DMS 273 (cell line): ENCODE results near the gene RAB36.

Experiments
- DNase-seq: peaks from one replicate; lab custom pipeline; 2025; ENCODE audit not compliant: unreplicated experiment; lab: John Stamatoyannopoulos, UW

The RAB36 gene

DNA sequence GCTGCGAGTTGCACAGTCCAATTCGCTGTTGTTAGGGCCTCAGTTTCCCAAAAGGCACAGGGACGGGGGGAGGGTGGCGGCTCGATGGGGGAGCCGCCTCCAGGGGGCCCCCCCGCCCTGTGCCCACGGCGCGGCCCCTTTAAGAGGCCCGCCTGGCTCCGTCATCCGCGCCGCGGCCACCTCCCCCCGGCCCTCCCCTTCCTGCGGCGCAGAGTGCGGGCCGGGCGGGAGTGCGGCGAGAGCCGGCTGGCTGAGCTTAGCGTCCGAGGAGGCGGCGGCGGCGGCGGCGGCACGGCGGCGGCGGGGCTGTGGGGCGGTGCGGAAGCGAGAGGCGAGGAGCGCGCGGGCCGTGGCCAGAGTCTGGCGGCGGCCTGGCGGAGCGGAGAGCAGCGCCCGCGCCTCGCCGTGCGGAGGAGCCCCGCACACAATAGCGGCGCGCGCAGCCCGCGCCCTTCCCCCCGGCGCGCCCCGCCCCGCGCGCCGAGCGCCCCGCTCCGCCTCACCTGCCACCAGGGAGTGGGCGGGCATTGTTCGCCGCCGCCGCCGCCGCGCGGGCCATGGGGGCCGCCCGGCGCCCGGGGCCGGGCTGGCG is 35.1 kb downstream of the RAB36 start, which contains the start of gene BCR:
Gene BCR (plus strand): TSS at position 209 of the 592 bp plus-strand sequence. CDS start 452 bp downstream, outside the sequence.
- DNase-seq: peak; percentile 71

DNA sequence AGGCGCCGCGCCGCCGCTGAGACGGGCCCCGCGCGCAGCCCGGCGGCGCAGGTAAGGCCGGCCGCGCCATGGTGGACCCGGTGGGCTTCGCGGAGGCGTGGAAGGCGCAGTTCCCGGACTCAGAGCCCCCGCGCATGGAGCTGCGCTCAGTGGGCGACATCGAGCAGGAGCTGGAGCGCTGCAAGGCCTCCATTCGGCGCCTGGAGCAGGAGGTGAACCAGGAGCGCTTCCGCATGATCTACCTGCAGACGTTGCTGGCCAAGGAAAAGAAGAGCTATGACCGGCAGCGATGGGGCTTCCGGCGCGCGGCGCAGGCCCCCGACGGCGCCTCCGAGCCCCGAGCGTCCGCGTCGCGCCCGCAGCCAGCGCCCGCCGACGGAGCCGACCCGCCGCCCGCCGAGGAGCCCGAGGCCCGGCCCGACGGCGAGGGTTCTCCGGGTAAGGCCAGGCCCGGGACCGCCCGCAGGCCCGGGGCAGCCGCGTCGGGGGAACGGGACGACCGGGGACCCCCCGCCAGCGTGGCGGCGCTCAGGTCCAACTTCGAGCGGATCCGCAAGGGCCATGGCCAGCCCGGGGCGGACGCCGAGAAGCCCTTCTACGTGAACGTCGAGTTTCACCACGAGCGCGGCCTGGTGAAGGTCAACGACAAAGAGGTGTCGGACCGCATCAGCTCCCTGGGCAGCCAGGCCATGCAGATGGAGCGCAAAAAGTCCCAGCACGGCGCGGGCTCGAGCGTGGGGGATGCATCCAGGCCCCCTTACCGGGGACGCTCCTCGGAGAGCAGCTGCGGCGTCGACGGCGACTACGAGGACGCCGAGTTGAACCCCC is 35.8 kb downstream of the RAB36 start:
- no peak for DNase-seq

GRCh38 chr22:23181721-23182308 is 36.5 kb downstream of the RAB36 start:
- no peak for DNase-seq

GRCh38 chr22:23182309-23183060 is 37.2 kb downstream of the RAB36 start:
- DNase-seq: peak; percentile 59

- peak; percentile 76 for DNase-seq
Observed at GRCh38 chr22:23183061-23183698, 37.9 kb downstream of the RAB36 start.

DNA sequence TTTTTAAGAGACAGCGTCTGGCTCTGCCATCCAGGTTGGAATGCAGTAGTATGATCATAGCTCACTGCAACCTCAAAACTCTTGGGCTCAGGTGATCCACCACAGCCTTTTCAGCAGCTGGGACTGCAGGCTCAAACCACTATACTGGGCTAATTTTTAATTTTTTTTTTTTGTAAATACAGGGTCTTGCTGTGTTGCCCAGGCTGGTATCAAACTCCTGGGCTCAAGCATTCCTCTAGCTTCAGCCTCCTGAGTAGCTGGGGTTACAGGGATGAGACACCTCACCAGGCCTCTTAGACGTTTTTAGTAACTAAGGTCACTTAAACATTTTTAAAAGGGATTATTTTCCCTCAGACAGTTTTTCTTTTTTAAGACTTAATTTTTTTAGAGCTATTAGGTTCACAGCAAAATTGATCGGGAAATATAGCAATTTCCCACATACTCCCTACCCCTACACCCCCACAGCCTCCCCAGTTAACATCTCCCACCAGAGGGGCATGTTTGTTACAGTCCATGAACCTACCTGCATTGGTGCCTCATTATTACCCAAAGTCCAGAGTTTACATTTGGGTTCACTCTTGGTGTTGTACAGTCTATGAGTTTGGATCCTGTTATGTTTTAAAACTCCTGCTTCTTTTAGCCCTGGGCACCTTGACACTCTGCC is 39.0 kb downstream of the RAB36 start:
- DNase-seq: no peak

DNA sequence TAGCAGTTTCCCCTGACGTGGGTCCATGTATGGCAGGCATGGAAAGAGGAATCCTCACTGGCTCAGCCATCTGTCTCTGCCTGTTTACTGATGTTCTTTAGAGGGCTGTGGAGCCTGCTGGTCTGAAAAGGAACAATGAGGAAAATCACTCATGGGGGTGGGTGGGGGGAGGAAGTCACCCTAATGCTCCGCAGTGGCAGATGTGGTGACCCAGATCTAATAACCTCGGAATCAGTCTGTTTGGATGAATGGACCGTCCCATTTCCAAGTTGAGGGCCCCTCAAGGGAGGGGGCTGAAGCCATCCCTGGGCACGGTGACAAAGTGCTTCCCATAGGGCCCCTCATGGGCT is 39.5 kb downstream of the RAB36 start:
- peak; percentile 64 for DNase-seq

DNA sequence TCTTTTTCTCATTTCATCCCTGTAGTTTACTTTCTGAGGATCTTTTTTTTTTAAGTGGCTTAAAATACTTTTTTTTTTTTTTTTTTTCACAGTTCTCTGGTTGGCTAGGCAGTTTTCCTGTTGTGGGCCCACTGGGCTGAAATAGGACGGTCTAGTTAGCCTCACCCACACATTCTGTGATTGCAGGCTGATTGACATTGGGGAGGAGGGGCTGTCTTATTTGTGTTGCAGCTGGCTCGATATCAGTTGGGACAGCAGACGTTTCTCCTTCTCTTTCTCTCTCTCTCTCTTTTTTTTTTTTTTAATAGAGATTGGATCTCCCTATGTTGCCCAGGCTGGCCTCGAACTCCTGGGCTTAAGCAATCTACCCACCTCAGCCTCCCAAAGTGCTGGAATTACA is 41.9 kb downstream of the RAB36 start:
- DNase-seq: no peak

DNA sequence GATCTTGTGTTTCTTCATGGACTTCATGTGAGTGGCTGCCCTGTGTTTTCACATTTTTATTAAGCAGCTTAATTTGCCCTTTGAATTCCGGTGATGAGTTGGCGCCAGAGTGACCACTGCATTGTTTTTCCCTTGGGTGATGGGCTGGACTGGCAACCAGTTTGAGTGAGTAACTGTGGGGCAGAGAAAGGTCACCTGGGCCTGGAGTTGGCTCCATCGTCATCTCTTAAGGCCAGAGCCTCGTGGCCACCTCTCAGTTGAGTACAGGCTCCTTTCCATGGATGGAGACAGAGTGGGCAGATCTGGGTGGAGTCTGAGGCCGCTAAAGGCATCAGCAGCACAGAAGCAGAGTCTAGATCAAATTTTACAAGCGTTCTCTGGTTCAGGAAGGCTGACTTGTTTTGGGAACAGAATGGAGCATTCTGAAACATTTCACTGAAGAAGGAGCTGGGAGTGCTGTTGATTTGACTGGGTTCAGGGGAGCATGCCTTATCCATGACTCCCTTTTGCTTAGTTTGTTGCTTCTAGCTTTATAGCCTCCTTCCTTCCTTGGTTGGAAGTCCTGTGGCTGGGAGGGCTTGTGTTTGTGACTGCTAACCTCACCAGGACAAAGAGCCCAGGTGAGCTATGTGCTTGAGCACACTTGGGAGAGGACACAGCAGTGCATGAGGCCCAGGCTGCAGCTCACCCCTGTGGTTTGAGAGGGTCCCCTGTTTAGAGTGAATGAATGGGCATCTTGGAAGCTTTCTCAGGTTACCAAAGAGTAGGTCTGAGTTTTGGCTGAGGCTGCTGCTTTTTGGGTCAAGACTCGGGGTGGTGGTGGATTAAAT is 42.8 kb downstream of the RAB36 start:
- no peak for DNase-seq

DNA sequence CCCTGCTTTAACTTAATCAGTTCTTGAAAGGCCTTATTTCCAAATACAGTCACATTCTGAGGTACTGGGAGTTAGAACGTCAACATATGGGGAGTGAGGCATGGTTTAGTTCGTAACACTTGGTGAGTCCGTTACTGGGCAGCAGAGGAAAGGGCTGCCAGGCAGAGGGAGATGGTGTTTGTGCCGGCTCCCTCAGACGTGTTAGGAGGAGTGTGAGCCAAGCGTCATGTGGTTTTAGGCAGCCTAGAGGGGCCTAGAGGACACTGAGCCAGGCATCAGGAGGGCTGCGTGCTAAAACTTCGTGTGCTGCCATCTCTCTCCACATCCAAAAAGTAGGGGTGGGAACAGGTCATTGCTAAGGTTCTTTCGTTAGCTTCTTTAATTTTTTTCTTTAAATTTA is 45.2 kb downstream of the RAB36 start:
- no peak for DNase-seq

DNA sequence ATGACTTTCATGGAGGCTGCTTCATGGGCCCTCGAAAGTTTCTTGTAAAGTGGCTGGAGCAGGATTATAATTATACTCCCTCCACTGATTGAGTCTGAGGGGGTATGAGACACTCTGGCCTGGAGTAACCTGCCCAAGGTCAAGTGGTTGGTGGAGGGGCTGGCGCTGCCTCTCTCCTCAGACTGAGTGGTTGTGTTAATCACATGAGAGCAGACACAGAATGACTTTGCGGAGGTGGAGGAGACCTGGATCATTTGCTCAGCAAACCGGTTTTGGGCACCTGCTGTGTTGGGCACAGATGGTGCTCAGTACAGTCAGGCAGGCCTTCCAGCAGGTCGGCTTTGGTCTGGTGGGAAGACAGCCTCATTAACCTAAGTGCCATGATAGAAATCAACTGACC is 46.9 kb downstream of the RAB36 start:
- peak; percentile 84 for DNase-seq

- no peak for DNase-seq
Observed at GRCh38 chr22:23192558-23192957, 47.3 kb downstream of the RAB36 start.

GRCh38 chr22:23193196-23193827 is 48.0 kb downstream of the RAB36 start:
- peak; percentile 18 for DNase-seq

DNA sequence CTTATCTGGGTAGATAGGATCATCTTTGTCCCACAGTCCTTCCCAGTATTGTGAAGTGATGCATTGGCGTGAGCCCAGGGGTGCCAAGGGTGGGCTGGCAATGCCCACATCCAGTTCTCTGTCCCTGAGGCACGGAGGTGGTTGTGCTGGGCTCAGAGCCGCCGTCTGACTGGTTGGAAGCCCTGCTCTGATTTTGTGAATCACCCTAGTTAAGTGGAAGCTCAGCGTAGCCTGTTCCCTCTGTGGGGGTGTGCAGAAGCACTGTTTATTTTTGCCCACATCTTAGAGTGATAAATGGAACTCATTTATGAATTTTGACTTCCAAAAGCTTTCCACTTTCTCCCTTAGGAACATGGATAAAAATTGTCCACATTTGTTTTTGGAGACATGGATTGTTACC is 48.6 kb downstream of the RAB36 start:
- no peak for DNase-seq

DNA sequence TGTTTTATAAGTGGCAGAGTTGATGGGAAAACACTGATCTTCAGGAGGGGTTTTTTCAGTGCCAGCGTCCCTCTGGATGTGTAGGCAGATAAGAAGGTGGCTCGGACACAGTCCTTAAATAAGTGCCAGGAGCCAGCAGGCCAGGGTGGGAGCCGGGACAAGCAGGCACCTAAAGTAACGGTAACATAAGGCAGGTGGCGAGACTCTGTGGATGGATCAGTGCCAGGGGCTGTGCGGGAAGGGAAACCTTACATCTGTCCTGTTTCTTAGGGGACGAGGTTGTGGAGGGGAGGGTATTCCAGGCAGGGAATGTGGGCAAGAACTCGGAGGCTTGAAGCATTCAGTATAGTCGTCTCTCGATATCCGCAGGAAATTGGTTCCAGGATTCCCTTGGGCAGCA is 50.9 kb downstream of the RAB36 start:
- DNase-seq: peak; percentile 80

DNA sequence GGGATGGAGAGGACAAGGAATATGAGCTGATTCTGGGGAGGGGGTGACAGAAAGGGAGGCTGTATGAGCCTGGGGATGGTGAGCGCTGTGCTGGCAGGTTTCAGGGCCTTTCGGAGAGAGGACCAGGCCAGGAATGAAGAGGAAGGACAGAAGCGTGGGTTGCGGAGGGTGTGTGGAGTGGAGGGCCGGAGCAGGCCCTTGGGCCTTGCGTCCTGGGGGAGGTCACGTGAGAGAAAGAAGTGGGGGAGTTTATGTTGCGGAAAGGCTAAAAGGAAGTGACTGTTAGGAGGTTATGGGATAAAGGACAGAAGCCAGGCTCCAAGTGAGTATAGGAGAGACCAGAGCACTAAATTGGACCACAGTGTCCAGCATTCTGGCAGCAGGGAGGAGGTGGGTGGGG is 52.6 kb downstream of the RAB36 start:
- no peak for DNase-seq

- DNase-seq: peak; percentile 14
Observed at GRCh38 chr22:23199159-23199558, 53.9 kb downstream of the RAB36 start.

DNA sequence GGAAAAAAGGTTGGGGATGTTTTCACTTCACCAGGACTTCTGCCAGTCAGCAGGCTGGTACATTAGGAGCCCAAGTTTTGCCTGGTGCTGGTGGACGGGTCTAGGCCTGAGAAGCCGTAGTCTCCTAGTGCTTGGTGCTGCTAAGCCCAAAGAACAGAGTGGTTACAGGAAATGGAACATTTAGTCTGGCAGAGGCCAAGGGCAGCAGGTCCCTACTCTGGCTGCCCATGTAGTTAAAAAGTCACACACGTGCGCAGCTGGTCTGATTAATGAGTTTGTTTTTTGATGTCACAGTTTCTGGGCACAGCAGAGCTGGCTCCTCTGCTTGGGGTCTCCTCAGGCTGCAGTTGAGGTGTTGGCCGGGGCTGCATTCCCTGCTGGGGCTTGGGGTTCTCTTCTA is 55.6 kb downstream of the RAB36 start:
- DNase-seq: no peak

DNA sequence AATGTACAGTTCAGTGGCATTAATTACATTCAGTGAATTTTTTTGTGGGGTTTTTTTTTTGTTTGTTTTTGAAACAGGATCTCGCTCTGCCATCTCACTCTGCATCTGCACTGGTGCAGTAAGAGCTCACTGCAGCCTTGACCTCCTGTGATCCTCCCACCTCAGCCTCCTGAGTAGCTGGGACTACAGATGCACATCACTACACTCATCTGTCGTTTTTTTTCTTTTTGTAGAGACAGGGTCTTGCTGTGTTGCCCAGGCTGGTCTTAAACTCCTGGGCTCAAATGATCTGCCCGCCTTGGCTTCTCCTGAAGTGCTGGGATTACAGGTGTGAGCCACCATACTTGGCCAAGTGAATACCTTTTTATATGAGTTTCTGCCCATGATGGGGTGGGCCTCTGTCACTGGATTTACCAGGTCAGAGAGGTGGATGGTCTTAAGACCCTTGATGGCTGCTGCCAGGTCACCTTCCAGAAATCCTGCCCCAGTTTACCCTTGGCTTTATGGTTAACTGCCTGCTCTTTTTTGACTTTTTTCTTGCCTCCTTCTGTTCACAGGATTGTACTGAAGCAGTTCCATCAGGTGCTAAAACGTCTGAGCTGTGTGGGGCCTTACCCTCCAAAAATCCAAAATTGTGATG is 57.7 kb downstream of the RAB36 start:
- DNase-seq: no peak
